KMS-11 (cell line): ENCODE measurements around the gene YWHAB.
A peak's percentile ranks its signal among the peaks of the same experiment; 100 is the strongest.

Experiments used
- H2AFZ ChIP-seq: fragments of 200-600 bp; sonication (generic); 2 replicates; pipeline ENCODE4 v1.6.1; 2016; ENCODE audit warnings: antibody characterized with exemption, mixed run types, low read depth
- H3K27ac ChIP-seq: fragments of 200-600 bp; sonication (generic); 2 replicates; pipeline ENCODE4 v1.6.1; 2016; ENCODE audit warnings: mild to moderate bottlenecking, mixed run types
- H3K27me3 ChIP-seq: fragments of 200-600 bp; sonication (generic); 2 replicates; pipeline ENCODE4 v1.6.1; 2017; ENCODE audit warnings: mild to moderate bottlenecking, low read depth, mixed run types, moderate library complexity; ENCODE audit not compliant: insufficient read depth
- H3K36me3 ChIP-seq: fragments of 200-600 bp; sonication (generic); 2 replicates; pipeline ENCODE4 v1.6.1; 2017; ENCODE audit warnings: mild to moderate bottlenecking, mixed run types; ENCODE audit not compliant: insufficient read depth
- H3K4me1 ChIP-seq: fragments of 200-600 bp; sonication (generic); 2 replicates; pipeline ENCODE4 v1.6.1; 2016; ENCODE audit warnings: mild to moderate bottlenecking, low read depth, mixed run types; ENCODE audit not compliant: poor library complexity, severe bottlenecking
- H3K4me2 ChIP-seq: fragments of 200-600 bp; sonication (generic); 2 replicates; pipeline ENCODE4 v1.7.0; 2016; ENCODE audit warnings: mild to moderate bottlenecking, mixed run types
- H3K4me3 ChIP-seq: fragments of 200-600 bp; sonication (generic); IDR thresholded peaks from 2 replicates; pipeline ENCODE4 v1.6.1; 2017; ENCODE audit warnings: low read depth, low read length, mixed read lengths; ENCODE audit not compliant: insufficient read depth
- H3K79me2 ChIP-seq: fragments of 200-600 bp; sonication (generic); 2 replicates; pipeline ENCODE4 v1.6.1; 2016; ENCODE audit warnings: low read depth, mixed run types; ENCODE audit not compliant: insufficient read depth
- H3K9ac ChIP-seq: fragments of 200-600 bp; sonication (generic); 2 replicates; pipeline ENCODE4 v1.6.1; 2016; ENCODE audit warnings: mild to moderate bottlenecking, mixed run types
- H4K20me1 ChIP-seq: fragments of 200-600 bp; sonication (generic); 2 replicates; pipeline ENCODE4 v1.6.1; 2016; ENCODE audit warnings: mild to moderate bottlenecking, mixed run types; ENCODE audit not compliant: insufficient read depth
- TF ChIP-seq, protein P1 (sequence below): fragments of 200-600 bp; sonication (generic); conservative IDR thresholded peaks from 2 replicates; pipeline ENCODE4 v1.6.1; 2017; ENCODE audit warnings: low read depth, mild to moderate bottlenecking, antibody characterized with exemption, low read length, moderate library complexity, mixed read lengths

Gene YWHAB

DNA sequence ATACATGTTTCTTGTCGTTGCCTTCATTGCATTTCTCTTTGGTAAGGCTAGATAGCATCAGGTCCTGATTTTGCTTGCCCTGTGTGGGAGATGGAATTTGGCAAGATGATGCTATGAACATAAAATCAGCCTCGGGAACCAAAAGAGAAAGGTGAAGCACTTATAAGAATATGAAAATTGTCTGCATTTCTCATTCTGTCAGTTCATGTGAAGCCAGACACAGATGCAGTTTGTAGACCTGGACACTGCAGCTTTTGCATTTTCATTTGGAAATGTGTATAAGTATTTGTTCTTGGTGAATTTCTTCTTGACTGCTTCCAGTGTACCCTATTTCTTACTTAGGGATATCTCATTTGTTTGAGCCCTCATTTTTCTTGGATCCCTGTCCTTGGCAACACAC, 1.3 kb downstream of the YWHAB start:
- Histone ChIP-seq H2AFZ (no peak overlapping the region), H3K4me1 (peaks cover 52% of the 10 kb centered on the region), H3K4me2 (peak overlapping the region; percentile 93), H4K20me1 (peaks cover 35% of the 10 kb centered on the region), H3K36me3 (no peaks in the 10 kb centered on the region), H3K9ac (peak overlapping the region; percentile 87), H3K27me3 (no peaks in the 10 kb centered on the region), H3K4me3 (peak overlapping the region; percentile 60), H3K79me2 (peaks cover 63% of the 10 kb centered on the region), H3K27ac (no peak overlapping the region; the same call in 1 of the 2 replicates)
- TF ChIP-seq, protein P1, sequence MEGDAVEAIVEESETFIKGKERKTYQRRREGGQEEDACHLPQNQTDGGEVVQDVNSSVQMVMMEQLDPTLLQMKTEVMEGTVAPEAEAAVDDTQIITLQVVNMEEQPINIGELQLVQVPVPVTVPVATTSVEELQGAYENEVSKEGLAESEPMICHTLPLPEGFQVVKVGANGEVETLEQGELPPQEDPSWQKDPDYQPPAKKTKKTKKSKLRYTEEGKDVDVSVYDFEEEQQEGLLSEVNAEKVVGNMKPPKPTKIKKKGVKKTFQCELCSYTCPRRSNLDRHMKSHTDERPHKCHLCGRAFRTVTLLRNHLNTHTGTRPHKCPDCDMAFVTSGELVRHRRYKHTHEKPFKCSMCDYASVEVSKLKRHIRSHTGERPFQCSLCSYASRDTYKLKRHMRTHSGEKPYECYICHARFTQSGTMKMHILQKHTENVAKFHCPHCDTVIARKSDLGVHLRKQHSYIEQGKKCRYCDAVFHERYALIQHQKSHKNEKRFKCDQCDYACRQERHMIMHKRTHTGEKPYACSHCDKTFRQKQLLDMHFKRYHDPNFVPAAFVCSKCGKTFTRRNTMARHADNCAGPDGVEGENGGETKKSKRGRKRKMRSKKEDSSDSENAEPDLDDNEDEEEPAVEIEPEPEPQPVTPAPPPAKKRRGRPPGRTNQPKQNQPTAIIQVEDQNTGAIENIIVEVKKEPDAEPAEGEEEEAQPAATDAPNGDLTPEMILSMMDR = no peak

DNA sequence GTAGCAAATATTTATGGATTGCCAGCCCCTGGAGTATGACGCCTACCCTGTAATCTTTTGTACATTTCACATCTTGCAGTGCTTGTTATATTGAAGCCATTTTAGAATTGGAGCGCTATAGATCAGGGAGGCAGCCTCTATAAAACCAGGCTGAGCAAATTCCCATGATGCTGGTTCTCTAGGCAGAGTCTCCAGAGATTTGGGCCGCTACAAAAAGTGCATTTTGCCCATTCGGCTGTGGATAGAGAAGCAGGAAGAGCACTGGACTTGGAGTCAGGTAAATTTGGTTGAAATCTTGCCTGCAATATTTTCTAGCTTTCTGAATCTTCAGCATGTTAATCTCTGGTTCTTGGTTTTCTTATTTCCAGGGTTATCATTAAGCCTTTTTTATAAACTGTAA, 2.0 kb downstream of the YWHAB start:
- Histone ChIP-seq H3K9ac (no peak overlapping the region), H4K20me1 (peaks cover 39% of the 10 kb centered on the region), H2AFZ (no peak overlapping the region), H3K79me2 (peaks cover 69% of the 10 kb centered on the region), H3K4me3 (no peak overlapping the region), H3K36me3 (no peaks in the 10 kb centered on the region), H3K4me1 (peaks cover 52% of the 10 kb centered on the region), H3K4me2 (peak overlapping the region; percentile 93), H3K27me3 (no peaks in the 10 kb centered on the region), H3K27ac (no peak overlapping the region)
- TF ChIP-seq, protein P1 = no peak

DNA sequence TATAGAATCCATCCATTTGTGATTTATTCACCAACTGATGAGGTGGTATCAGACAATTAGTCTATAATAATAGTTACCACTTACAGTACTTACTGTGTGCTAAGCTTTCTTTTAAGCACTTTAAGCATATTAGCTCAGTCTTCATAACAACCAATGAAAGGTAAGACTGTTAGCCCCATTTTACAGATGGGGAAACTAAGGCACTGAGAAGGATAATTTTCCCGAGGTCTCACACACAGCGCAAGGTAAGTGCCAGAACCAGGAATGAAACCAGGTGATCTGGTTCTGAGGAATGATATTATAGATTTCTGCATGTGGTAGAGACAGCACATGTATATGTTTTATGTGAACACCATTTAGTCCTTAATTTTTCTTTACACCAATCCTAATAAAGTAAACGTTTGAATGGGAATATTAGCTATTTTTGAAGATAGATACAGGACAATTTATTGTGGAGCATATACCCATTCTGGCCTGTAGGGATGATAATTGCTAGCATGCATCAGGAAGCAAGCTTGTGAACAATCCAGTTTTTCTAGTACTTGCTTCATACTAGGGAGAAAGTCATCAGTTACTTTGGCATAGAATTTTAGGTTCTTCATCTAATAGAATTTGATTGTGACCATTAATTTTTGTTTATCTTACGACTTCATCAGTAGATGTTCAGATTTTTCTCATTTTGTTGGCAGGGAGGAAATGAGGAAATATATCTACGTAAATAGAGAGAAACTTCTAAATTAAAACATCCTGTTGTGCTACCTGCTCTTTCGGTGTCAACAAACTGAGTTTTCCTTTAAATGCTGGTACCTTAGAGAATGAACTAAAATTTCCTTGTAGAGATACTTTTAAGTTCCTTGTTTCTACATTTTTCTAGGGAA, 3.0 kb downstream of the YWHAB start:
- no peak overlapping the region for H3K27ac ChIP-seq
- no peak overlapping the region for H2AFZ ChIP-seq
- peaks cover 79% of the 10 kb centered on the region for H3K79me2 ChIP-seq
- H3K9ac ChIP-seq = no peak overlapping the region
- no peak overlapping the region; the same call in 1 of the 2 replicates for H3K4me2 ChIP-seq
- TF ChIP-seq, protein P1 = no peak
- peaks cover 39% of the 10 kb centered on the region for H4K20me1 ChIP-seq
- no peak overlapping the region for H3K4me3 ChIP-seq
- H3K27me3 ChIP-seq = no peaks in the 10 kb centered on the region
- H3K36me3 ChIP-seq = no peaks in the 10 kb centered on the region
- H3K4me1 ChIP-seq = peaks cover 52% of the 10 kb centered on the region

DNA sequence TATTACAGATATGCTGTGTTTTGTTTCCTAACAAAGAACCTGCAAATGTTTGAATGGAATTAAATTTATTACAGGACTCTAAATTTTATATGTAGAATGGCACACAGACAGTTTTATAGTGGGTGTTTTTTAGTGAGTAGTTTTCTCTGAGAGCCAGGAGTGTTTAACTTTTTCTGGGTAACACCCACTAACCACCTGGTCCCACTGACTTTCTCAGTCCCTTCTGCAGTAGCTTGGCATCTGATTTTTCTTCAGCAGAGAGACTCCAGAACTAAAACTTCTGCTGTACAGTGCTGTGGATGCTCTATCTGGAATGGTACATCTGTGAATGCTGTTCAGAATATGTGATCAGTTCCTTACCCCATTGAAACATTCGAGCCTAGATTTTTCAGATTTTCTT, 6.3 kb downstream of the YWHAB start:
- H3K4me3 ChIP-seq = no peak overlapping the region
- no peak overlapping the region for H3K27ac ChIP-seq
- H3K27me3 ChIP-seq = no peaks in the 10 kb centered on the region
- no peaks in the 10 kb centered on the region for H3K36me3 ChIP-seq
- H3K4me1 ChIP-seq = peaks cover 41% of the 10 kb centered on the region
- no peak overlapping the region for H3K4me2 ChIP-seq
- H4K20me1 ChIP-seq = peaks cover 47% of the 10 kb centered on the region
- peaks cover 100% of the 10 kb centered on the region for H3K79me2 ChIP-seq
- H3K9ac ChIP-seq = no peak overlapping the region
- TF ChIP-seq, protein P1 = no peak
- no peak overlapping the region for H2AFZ ChIP-seq
